ENCODE data around the gene CEPT1.

Gene CEPT1

GRCh38 chr1:111175349-111175748 lies 35.3 kb downstream of the CEPT1 start:
- Histone ChIP-seq H3K27ac (ENCODE audit: low read depth, low read length) (no peak overlapping the region), H3K4me1 (ENCODE audit: control insufficient read depth, insufficient read depth, low read length, unreplicated experiment) (no peaks in the 10 kb centered on the region), H3K79me2 (ENCODE audit: control insufficient read depth, insufficient read depth, low read length, unreplicated experiment) (no peaks in the 10 kb centered on the region), H3K36me3 (ENCODE audit: insufficient read depth, low read length) (peaks cover 9% of the 10 kb centered on the region), H3K4me3 (ENCODE audit: low read depth, low read length) (no peak overlapping the region), H2AFZ (ENCODE audit: low read length, unreplicated experiment) (no peak overlapping the region), H3K27me3 (ENCODE audit: insufficient read depth, low read length) (no peaks in the 10 kb centered on the region)

GRCh38 chr1:111176678-111177077 lies 36.7 kb downstream of the CEPT1 start:
- no peak overlapping the region for H3K27ac ChIP-seq (ENCODE audit: low read depth, low read length)
- H3K79me2 ChIP-seq (ENCODE audit: control insufficient read depth, insufficient read depth, low read length, unreplicated experiment) = no peaks in the 10 kb centered on the region
- no peaks in the 10 kb centered on the region for H3K27me3 ChIP-seq (ENCODE audit: insufficient read depth, low read length)
- H2AFZ ChIP-seq (ENCODE audit: low read length, unreplicated experiment) = no peak overlapping the region
- peaks cover 9% of the 10 kb centered on the region for H3K36me3 ChIP-seq (ENCODE audit: insufficient read depth, low read length)
- H3K4me1 ChIP-seq (ENCODE audit: control insufficient read depth, insufficient read depth, low read length, unreplicated experiment) = no peaks in the 10 kb centered on the region
- no peak overlapping the region for H3K4me3 ChIP-seq (ENCODE audit: low read depth, low read length)

GRCh38 chr1:111179968-111180533 lies 40.0 kb downstream of the CEPT1 start:
- Histone ChIP-seq H3K27ac (ENCODE audit: low read depth, low read length) (no peak overlapping the region), H3K4me3 (ENCODE audit: low read depth, low read length) (no peak overlapping the region), H3K79me2 (ENCODE audit: control insufficient read depth, insufficient read depth, low read length, unreplicated experiment) (no peaks in the 10 kb centered on the region), H3K4me1 (ENCODE audit: control insufficient read depth, insufficient read depth, low read length, unreplicated experiment) (no peaks in the 10 kb centered on the region), H3K27me3 (ENCODE audit: insufficient read depth, low read length) (no peaks in the 10 kb centered on the region), H2AFZ (ENCODE audit: low read length, unreplicated experiment) (no peak overlapping the region), H3K36me3 (ENCODE audit: insufficient read depth, low read length) (peaks cover 22% of the 10 kb centered on the region)

- Histone ChIP-seq H3K4me1 (ENCODE audit: control insufficient read depth, insufficient read depth, low read length, unreplicated experiment) (no peaks in the 10 kb centered on the region), H3K27ac (ENCODE audit: low read depth, low read length) (no peak overlapping the region), H2AFZ (ENCODE audit: low read length, unreplicated experiment) (no peak overlapping the region), H3K79me2 (ENCODE audit: control insufficient read depth, insufficient read depth, low read length, unreplicated experiment) (no peaks in the 10 kb centered on the region), H3K4me3 (ENCODE audit: low read depth, low read length) (no peak overlapping the region), H3K36me3 (ENCODE audit: insufficient read depth, low read length) (peaks cover 21% of the 10 kb centered on the region), H3K27me3 (ENCODE audit: insufficient read depth, low read length) (no peaks in the 10 kb centered on the region)
Observed at GRCh38 chr1:111182052-111182451, 42.0 kb downstream of the CEPT1 start.

GRCh38 chr1:111183308-111184069 lies 43.5 kb downstream of the CEPT1 start:
- Histone ChIP-seq H2AFZ (ENCODE audit: low read length, unreplicated experiment) (no peak overlapping the region), H3K27ac (ENCODE audit: low read depth, low read length) (no peak overlapping the region), H3K36me3 (ENCODE audit: insufficient read depth, low read length) (peaks cover 35% of the 10 kb centered on the region), H3K79me2 (ENCODE audit: control insufficient read depth, insufficient read depth, low read length, unreplicated experiment) (no peaks in the 10 kb centered on the region), H3K4me1 (ENCODE audit: control insufficient read depth, insufficient read depth, low read length, unreplicated experiment) (no peaks in the 10 kb centered on the region), H3K27me3 (ENCODE audit: insufficient read depth, low read length) (no peaks in the 10 kb centered on the region), H3K4me3 (ENCODE audit: low read depth, low read length) (no peak overlapping the region)

GRCh38 chr1:111184663-111185062 lies 44.6 kb downstream of the CEPT1 start:
- H2AFZ ChIP-seq (ENCODE audit: low read length, unreplicated experiment) = no peak overlapping the region
- H3K4me3 ChIP-seq (ENCODE audit: low read depth, low read length) = no peak overlapping the region
- no peaks in the 10 kb centered on the region for H3K27me3 ChIP-seq (ENCODE audit: insufficient read depth, low read length)
- H3K27ac ChIP-seq (ENCODE audit: low read depth, low read length) = no peak overlapping the region
- H3K4me1 ChIP-seq (ENCODE audit: control insufficient read depth, insufficient read depth, low read length, unreplicated experiment) = no peaks in the 10 kb centered on the region
- H3K79me2 ChIP-seq (ENCODE audit: control insufficient read depth, insufficient read depth, low read length, unreplicated experiment) = no peaks in the 10 kb centered on the region
- H3K36me3 ChIP-seq (ENCODE audit: insufficient read depth, low read length) = peaks cover 45% of the 10 kb centered on the region

GRCh38 chr1:111190931-111191451 lies 51.0 kb downstream of the CEPT1 start:
- Histone ChIP-seq H3K36me3 (ENCODE audit: insufficient read depth, low read length) (peaks cover 27% of the 10 kb centered on the region), H3K27me3 (ENCODE audit: insufficient read depth, low read length) (no peaks in the 10 kb centered on the region), H3K4me1 (ENCODE audit: control insufficient read depth, insufficient read depth, low read length, unreplicated experiment) (peaks cover 14% of the 10 kb centered on the region), H3K4me3 (ENCODE audit: low read depth, low read length) (no peak overlapping the region), H3K79me2 (ENCODE audit: control insufficient read depth, insufficient read depth, low read length, unreplicated experiment) (no peaks in the 10 kb centered on the region), H3K27ac (ENCODE audit: low read depth, low read length) (no peak overlapping the region), H2AFZ (ENCODE audit: low read length, unreplicated experiment) (no peak overlapping the region)

- no peak overlapping the region for H2AFZ ChIP-seq (ENCODE audit: low read length, unreplicated experiment)
- H3K4me1 ChIP-seq (ENCODE audit: control insufficient read depth, insufficient read depth, low read length, unreplicated experiment) = peaks cover 14% of the 10 kb centered on the region
- H3K79me2 ChIP-seq (ENCODE audit: control insufficient read depth, insufficient read depth, low read length, unreplicated experiment) = no peaks in the 10 kb centered on the region
- no peak overlapping the region for H3K4me3 ChIP-seq (ENCODE audit: low read depth, low read length)
- H3K27ac ChIP-seq (ENCODE audit: low read depth, low read length) = no peak overlapping the region
- H3K27me3 ChIP-seq (ENCODE audit: insufficient read depth, low read length) = no peaks in the 10 kb centered on the region
- peaks cover 27% of the 10 kb centered on the region for H3K36me3 ChIP-seq (ENCODE audit: insufficient read depth, low read length)
Observed at GRCh38 chr1:111191496-111191895, 51.5 kb downstream of the CEPT1 start.

GRCh38 chr1:111192074-111192473 lies 52.1 kb downstream of the CEPT1 start:
- H3K36me3 ChIP-seq (ENCODE audit: insufficient read depth, low read length) = peaks cover 24% of the 10 kb centered on the region
- no peak overlapping the region for H3K27ac ChIP-seq (ENCODE audit: low read depth, low read length)

GRCh38 chr1:111192658-111193519 lies 52.9 kb downstream of the CEPT1 start:
- Histone ChIP-seq H2AFZ (ENCODE audit: low read length, unreplicated experiment) (no peak overlapping the region), H3K27ac (ENCODE audit: low read depth, low read length) (no peak overlapping the region), H3K79me2 (ENCODE audit: control insufficient read depth, insufficient read depth, low read length, unreplicated experiment) (no peaks in the 10 kb centered on the region), H3K4me3 (ENCODE audit: low read depth, low read length) (no peak overlapping the region), H3K27me3 (ENCODE audit: insufficient read depth, low read length) (no peaks in the 10 kb centered on the region), H3K36me3 (ENCODE audit: insufficient read depth, low read length) (peaks cover 15% of the 10 kb centered on the region), H3K4me1 (ENCODE audit: control insufficient read depth, insufficient read depth, low read length, unreplicated experiment) (peaks cover 14% of the 10 kb centered on the region)

More at GRCh38 chr1:111192074-111192473, 52.1 kb downstream of the CEPT1 start:
- Histone ChIP-seq H3K27me3 (ENCODE audit: insufficient read depth, low read length) (no peaks in the 10 kb centered on the region), H3K4me1 (ENCODE audit: control insufficient read depth, insufficient read depth, low read length, unreplicated experiment) (peaks cover 14% of the 10 kb centered on the region), H2AFZ (ENCODE audit: low read length, unreplicated experiment) (no peak overlapping the region), H3K4me3 (ENCODE audit: low read depth, low read length) (no peak overlapping the region), H3K79me2 (ENCODE audit: control insufficient read depth, insufficient read depth, low read length, unreplicated experiment) (no peaks in the 10 kb centered on the region)

Data from ACC112 (cell line).